VCaP (cell line): ENCODE data around the gene GPRC5B.

ENCODE experiments used
- H3K27ac ChIP-seq: fragments of 450-650 bp; 2 replicates; pipeline ENCODE4 v1.5.1; 2017
- CTCF ChIP-seq: fragments of 450-650 bp; conservative IDR thresholded peaks from 2 replicates; pipeline ENCODE4 v1.5.1; 2017; ENCODE audit warnings: mild to moderate bottlenecking, moderate library complexity

GPRC5B gene

GRCh38 chr16:19817875-19818274, 66.8 kb downstream of the GPRC5B start:
- no peak for TF ChIP-seq CTCF
- no peak overlapping the region for H3K27ac ChIP-seq

- H3K27ac ChIP-seq, result no peak overlapping the region
- no peak for TF ChIP-seq CTCF
Measured at GRCh38 chr16:19817122-19817521, 67.5 kb downstream of the GPRC5B start.

- no peak overlapping the region for H3K27ac ChIP-seq
- no peak for TF ChIP-seq CTCF
Measured at GRCh38 chr16:19815418-19815817, 69.2 kb downstream of the GPRC5B start.

GRCh38 chr16:19812986-19813385, 71.7 kb downstream of the GPRC5B start:
- TF ChIP-seq CTCF, result no peak
- H3K27ac ChIP-seq, result no peak overlapping the region

- TF ChIP-seq CTCF, result no peak
- H3K27ac ChIP-seq, result no peak overlapping the region
Measured at GRCh38 chr16:19810817-19811731, 73.6 kb downstream of the GPRC5B start.

GRCh38 chr16:19809693-19810092, 75.0 kb downstream of the GPRC5B start:
- TF ChIP-seq CTCF, result no peak
- no peak overlapping the region for H3K27ac ChIP-seq

GRCh38 chr16:19809121-19809635, 75.5 kb downstream of the GPRC5B start:
- H3K27ac ChIP-seq, result no peak overlapping the region
- no peak for TF ChIP-seq CTCF
